CD4-positive, alpha-beta T cell treated with Interleukin-2 at 100 ng/mL for 4 hours (primary cell): ENCODE measurements around the gene XK.
A peak's percentile ranks its signal among the peaks of the same experiment; 100 is the strongest.
"Not testable (repeated sequence)": the region's sequence is repeated elsewhere in the genome, so short reads cannot be mapped to it uniquely, and the experiment has no call there.

Experiments used
- DNase-seq: peaks from one replicate; pipeline ENCODE4 v3.0.0-alpha.2; 2020; ENCODE audit warnings: low spot score

XK gene

DNA sequence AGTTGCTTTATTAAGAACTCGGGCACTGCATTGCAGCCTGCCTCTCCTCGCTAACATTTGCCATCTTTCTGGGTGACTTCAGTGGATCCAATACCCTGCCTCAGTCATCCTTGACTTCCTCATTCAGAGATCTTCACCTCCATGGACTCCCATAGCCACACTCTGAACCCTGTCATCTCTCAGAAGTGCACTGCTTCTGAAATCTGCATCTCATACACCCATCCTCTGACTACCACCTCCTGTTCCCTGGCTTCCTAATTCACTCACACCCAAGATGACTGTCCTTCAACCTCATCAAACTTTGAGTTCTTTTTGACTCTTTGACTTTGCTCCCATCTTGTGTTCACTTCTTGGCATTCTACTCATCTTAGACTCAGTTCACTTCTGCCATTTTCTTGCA lies 68.9 kb downstream of the XK start:
- DNase-seq, result no peak

DNA sequence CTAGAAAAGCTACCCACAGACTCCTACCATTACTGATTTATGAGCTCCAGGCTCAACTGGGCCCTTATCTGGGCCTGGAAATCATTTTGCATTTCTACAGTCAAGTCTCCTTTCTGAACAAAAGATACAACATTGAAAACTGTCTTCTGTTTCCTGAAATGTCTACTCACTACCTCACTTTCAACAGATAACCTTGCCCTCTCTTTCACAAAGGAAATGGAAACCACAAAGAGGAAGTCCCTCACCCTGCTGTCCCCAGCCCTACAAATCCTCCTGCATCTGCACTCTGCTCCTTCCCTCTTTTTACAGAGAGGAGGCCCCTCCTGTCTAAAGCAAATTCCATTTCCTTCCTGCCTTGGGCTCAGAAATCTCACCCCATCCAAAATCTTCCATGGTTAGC lies 69.4 kb downstream of the XK start:
- DNase-seq, result peak; percentile 18

DNA sequence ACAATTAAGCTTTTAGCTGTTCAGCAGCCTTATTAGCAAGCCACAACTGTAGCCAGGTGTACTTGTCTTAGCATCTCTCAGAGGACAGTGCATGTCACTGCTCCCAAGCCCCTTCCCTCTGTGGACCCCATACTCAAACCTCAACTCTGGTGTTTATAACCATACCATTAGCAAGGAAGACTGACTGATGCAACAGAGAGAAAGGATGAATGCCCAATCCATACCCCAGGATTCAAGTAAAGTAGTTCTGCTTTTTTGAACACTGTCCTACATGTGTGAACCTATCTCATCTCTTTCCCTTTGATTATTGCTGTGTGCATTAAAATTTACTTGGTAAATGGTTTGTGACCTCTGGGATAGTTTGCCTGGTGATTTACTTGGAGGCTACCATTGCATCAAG lies 71.5 kb downstream of the XK start:
- DNase-seq, result no peak

DNA sequence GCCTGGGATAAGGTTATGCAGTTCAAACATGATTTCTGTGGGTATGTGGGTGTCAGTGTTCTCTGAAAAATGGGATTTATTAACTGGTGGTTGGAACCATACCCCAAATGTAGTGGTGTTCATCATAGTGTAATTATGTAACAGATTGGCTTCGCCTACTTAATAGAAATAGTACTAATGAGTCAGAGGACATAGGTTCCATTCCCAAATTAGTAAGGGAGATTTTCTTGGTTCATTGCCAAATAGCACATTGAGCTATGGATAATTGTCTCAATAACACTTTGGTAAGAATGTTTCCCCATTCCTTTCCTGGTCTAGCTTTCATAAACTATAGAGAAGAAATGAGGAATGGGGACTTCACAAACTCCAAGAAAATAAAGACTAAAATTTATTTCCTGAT lies 73.8 kb downstream of the XK start:
- DNase-seq, result no peak

GRCh38 chrX:37759878-37760418 lies 74.4 kb downstream of the XK start:
- DNase-seq, result no peak

DNA sequence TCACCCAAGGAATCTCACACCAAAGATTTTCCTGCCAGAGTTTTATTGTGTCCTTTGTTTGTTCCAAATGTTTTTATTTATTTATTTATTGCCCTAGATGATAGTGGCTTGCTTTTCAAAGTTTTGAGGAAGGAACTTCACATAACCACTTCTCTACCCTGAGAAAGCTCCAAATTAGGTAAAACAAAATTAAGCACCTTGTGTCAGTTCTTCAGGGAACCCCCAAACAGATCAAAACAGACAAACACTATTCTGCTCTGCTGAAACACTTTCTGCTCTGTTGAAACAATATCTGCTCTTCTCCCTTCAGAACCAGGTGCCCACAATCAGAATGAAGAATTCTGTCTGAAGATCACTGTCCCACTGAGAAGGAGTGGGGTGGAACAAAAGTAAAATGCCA lies 77.8 kb downstream of the XK start:
- DNase-seq, result no peak

GRCh38 chrX:37765507-37765906 lies 79.9 kb downstream of the XK start:
- DNase-seq, result no peak

DNA sequence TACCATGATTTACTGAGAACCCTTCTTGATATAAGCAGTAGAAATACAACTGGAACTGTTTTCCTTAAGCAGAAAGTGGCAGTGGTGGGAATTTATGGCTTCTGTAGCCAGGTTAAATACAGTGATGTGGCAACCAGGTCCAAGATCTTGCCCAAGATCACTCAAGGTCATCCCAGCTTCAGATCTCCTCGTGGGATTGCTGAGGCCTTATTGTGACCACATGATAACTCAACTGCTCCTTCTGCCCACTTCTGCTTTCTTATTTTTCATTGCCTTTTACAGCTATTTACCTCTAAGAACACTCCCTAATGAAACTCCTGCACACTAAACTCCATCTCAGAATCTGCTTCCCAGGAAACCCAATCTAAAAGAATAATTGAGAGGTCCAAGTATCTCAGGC lies 81.8 kb downstream of the XK start:
- DNase-seq, result no peak

DNA sequence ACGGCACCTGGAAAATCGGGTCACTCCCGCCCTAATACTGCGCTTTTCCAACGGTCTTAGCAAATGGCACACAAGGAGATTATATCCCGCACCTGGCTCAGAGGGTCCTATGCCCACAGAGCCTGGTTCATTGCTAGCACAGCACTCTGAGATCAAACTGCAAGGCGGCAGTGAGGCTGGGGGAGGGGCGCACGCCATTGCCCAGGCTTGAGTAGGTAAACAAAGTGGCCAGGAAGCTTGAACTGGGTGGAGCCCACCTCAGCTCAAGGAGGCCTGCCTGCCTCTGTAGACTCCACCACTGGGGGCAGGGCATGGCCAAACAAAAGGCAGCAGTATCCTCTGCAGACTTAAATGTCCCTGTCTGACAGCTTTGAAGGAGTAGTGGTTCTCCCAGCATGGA lies 83.3 kb downstream of the XK start:
- DNase-seq, result not testable (repeated sequence)

GRCh38 chrX:37776283-37776986 lies 90.8 kb downstream of the XK start:
- DNase-seq, result no peak

GRCh38 chrX:37776987-37777325 lies 91.4 kb downstream of the XK start:
- DNase-seq, result no peak

- DNase-seq, result no peak
Measured at GRCh38 chrX:37779857-37780256, 94.3 kb downstream of the XK start, which contains the start of gene CYBB. Gene CYBB, plus strand, starts transcription at chrX:37780059. Its CDS starts 19 bp downstream, at chrX:37780078.

DNA sequence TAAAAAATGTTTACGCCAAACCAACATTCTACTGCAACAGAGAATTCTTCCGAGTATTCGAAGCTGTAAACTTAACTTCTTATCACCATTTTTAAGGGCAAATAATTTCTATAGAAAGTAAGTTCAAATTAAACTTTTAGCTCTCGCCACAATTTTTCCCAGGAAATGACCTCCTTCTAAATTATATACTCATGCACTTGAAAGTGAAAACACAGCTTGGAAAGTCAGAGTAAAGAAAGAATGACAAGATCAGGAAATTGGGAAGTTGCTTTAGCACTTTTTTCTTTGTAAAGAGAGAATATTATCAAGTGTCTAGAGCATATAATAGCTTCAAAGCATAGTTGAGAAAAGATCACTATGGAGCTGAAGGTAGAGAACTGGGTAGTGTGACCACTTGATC lies 95.5 kb downstream of the XK start:
- DNase-seq, result no peak
